Heart right ventricle (tissue), 16 donors: ENCODE results near the gene PILRA. TPM values are rescaled to one million over a fixed set of nuclear protein-coding genes. Genes with fewer than 3 reads are reported as not detected.

Source experiments
- ATAC-seq, 8 donors: fragments of 200-7000 bp; cut with Tn5 transposase; one replicate each; pipeline ENCODE4 v1.9.1; 2020; ENCODE audit warnings: mild to moderate bottlenecking in 8 of 8, moderate library complexity in 8 of 8, moderate number of reproducible peaks in 1 of 8
- DNase-seq, 2 donors: peaks; one replicate each; pipeline ENCODE4 v3.0.0-alpha.2; 2020
- H3K27ac ChIP-seq, 10 donors: fragments of 200-600 bp; sonication (generic) in 2 of 10; one replicate each; pipeline versions ENCODE4 v1.5.0 to v1.8.0; 2020 to 2022; ENCODE audit warnings: mild to moderate bottlenecking in 3 of 10
- H3K27me3 ChIP-seq, 7 donors: fragments of 200-600 bp; one replicate each; pipeline ENCODE4 v1.8.0; 2021 to 2022; ENCODE audit warnings: mild to moderate bottlenecking in 2 of 7
- H3K36me3 ChIP-seq, 9 donors: fragments of 200-600 bp; sonication (generic) in 1 of 9; one replicate each; pipeline versions ENCODE4 v1.5.0 to v1.8.0; 2020 to 2022; ENCODE audit warnings: mild to moderate bottlenecking in 2 of 9
- H3K4me1 ChIP-seq, 9 donors: fragments of 200-600 bp; sonication (generic) in 1 of 9; one replicate each; pipeline versions ENCODE4 v1.5.0 to v1.8.0; 2020 to 2022; ENCODE audit warnings: mild to moderate bottlenecking in 4 of 9
- H3K4me3 ChIP-seq, 10 donors: fragments of 200-600 bp; sonication (generic) in 2 of 10; one replicate each; pipeline versions ENCODE4 v1.5.0 to v1.8.0; 2020 to 2022; ENCODE audit warnings: mild to moderate bottlenecking in 7 of 10, moderate library complexity in 2 of 10
- H3K9me3 ChIP-seq, 11 donors: fragments of 200-600 bp in 10 of 11; sonication (generic) in 2 of 11; one replicate each; pipeline versions ENCODE4 v1.5.0 to v1.8.0; 2013 to 2022; ENCODE audit warnings: mild to moderate bottlenecking in 2 of 11, control low read depth in 1 of 11, moderate library complexity in 1 of 11
- CTCF ChIP-seq, 9 donors: fragments of 200-600 bp; sonication (generic) in 2 of 9; IDR thresholded peaks; one replicate each; pipeline versions ENCODE4 v1.5.0 to v1.8.0; 2021 to 2022; ENCODE audit warnings: antibody characterized with exemption in 9 of 9, mild to moderate bottlenecking in 5 of 9, moderate library complexity in 1 of 9
- WGBS, 2 donors: extraction: QIAGEN DNeasy Blood & Tissue Kit; methylation state at CpG; one replicate each; pipeline ENCODE4 v1.1.7; 2013; ENCODE audit warnings: inconsistent platforms in 1 of 2; 5-methylcytosine and 5-hydroxymethylcytosine counted together
- intact Hi-C, 10 donors: fragments of 100-400 bp; cut with DNase I; formaldehyde crosslinking; loops; one replicate each; pipeline versions ENCODE4 v1.11.1 to v1.14.2; 2022
- polyA plus RNA-seq, 2 donors: library from polyadenylated mRNA; stranded (reverse); fragments of 200-250 nt; gene quantifications; one replicate each; pipeline ENCODE4 v1.2.3, GENCODE V29; 2013
- total RNA-seq, 10 donors: library from RNA; stranded (reverse); fragmentation: NEBNext Ultra II Directional in 3 of 10; extraction: Animal tissue kit (Norgen Biotek cat#: 25700) in 3 of 10; gene quantifications; one replicate each; pipeline versions ENCODE4 v1.2.1 to v1.2.4, GENCODE V29; 2021 to 2023
- donor health status: Arrhythmogenic right ventricular cardiomyopathy.
- donor health status: ischemic (EF 13 %, LVEDD 7.1; RV severe dilation, severe dysfunction).
- donor health status: healthy with polysubstance abuse.
- donor health status: DM: no; HTN: yes; CAD: no.
- donor health status: DM: no; HTN: no; CAD: no.
- donor health status: ischemic (EF 25% LVEDD 6.9; RV normal size, moderate dysfunction).
- donor health status: ischemic (EF 25% LVEDD 5.7; RV mildly dilated, moderate dysfunction).
- donor health status: healthy.
- donor health status: DM: yes; HTN: yes; CAD: no.
- donor health status: Ischemic cardiomyopathy.
- donor health status: ischemic (EF 35%, LVEDD 5.7; RV mildly dilated, moderate dysfunction).
- donor health status: nonischemic (EF 11% LVEDD 7.7; RV severe dilation, severe dysfunction).
- donor health status: DM: yes; HTN: yes; CAD: no.
- donor health status: PGD.
- donor health status: ischemic (EF 29% LVEDD 5.4; RV normal size, mild dysfunction).
- donor health status: nonischemic (EF 23%, LVEDD 6.1; RV moderate dilation, normal function).

Gene PILRA
- total and polyA plus RNA-seq, 12 donors, result 1.1 to 12.4 (median 2.8) TPM

GRCh38 chr7:100411101-100411500, 37.8 kb downstream of the PILRA start:
- TF ChIP-seq CTCF (IDR thresholded peaks at IDR 0.05), result no peak
- Histone ChIP-seq H3K27ac (no peak overlapping the region), H3K36me3 (peaks cover 0 to 5% (median 0%) of the 10 kb centered on the region in 9 donors), H3K4me3 (no peak overlapping the region), H3K4me1 (peaks cover 0 to 8% (median 0%) of the 10 kb centered on the region in 9 donors), H3K9me3 (no peaks in the 10 kb centered on the region), H3K27me3 (no peaks in the 10 kb centered on the region)
- DNase-seq (no peak), ATAC-seq (no peak)
- intact Hi-C loops, result no loop called here
- 92 to 98% methylated on average over 6 of the region's 6 CpGs for WGBS, 2 donors

DNA sequence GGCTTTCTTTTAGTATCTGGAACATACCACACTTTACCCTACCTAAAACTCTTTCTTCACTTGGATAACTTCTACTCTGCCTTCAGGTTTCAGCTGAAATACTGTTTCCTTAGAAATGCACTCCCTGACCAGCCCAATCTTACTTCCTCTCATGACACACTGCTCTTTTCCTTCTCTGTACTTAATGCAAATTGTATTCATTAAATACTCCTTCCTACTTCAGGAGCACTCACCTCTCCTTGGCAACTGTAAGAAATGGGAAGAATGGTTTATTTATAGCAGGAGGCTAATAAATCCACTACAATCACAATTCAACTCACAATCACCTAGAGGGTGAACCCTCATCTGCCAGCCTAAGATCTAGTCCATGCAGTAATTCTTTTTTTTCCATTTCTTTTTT, 40.1 kb downstream of the PILRA start:
- Histone ChIP-seq H3K4me1 (peaks cover 0 to 4% (median 0%) of the 10 kb centered on the region in 9 donors), H3K36me3 (peaks cover 0 to 5% (median 0%) of the 10 kb centered on the region in 9 donors), H3K9me3 (no peaks in the 10 kb centered on the region), H3K27ac (no peak overlapping the region), H3K4me3 (no peak overlapping the region), H3K27me3 (no peaks in the 10 kb centered on the region)
- ATAC-seq (no peak), DNase-seq (no peak)
- no peak for TF ChIP-seq CTCF (IDR thresholded peaks at IDR 0.05)
- intact Hi-C loops, result no loop called here

GRCh38 chr7:100413889-100414288, 40.6 kb downstream of the PILRA start:
- H3K9me3 ChIP-seq, result no peaks in the 10 kb centered on the region
- TF ChIP-seq CTCF (IDR thresholded peaks at IDR 0.05), result no peak
- 90 to 95% methylated on average over 1 of the region's 1 CpG for WGBS, 2 donors
- no peak for DNase-seq
- H3K27me3 ChIP-seq, result no peaks in the 10 kb centered on the region
- intact Hi-C loops, result no loop called here
- H3K36me3 ChIP-seq, result peaks cover 0 to 1% (median 0%) of the 10 kb centered on the region in 9 donors
- peaks cover 0 to 4% (median 0%) of the 10 kb centered on the region in 9 donors for H3K4me1 ChIP-seq
- no peak overlapping the region for H3K27ac ChIP-seq
- H3K4me3 ChIP-seq, result no peak overlapping the region
- ATAC-seq, result no peak

GRCh38 chr7:100415448-100415847, 42.2 kb downstream of the PILRA start:
- no peaks in the 10 kb centered on the region for H3K27me3 ChIP-seq
- no peak for TF ChIP-seq CTCF (IDR thresholded peaks at IDR 0.05)
- peaks cover 0 to 4% (median 0%) of the 10 kb centered on the region in 9 donors for H3K4me1 ChIP-seq
- no peak overlapping the region for H3K4me3 ChIP-seq
- H3K36me3 ChIP-seq, result no peaks in the 10 kb centered on the region
- WGBS, 2 donors, result 93 to 96% methylated on average over 5 of the region's 5 CpGs
- H3K9me3 ChIP-seq, result no peaks in the 10 kb centered on the region
- DNase-seq, result no peak
- intact Hi-C loops, result no loop called here
- ATAC-seq, result no peak
- no peak overlapping the region for H3K27ac ChIP-seq
